Mesothelial cell of epicardium (in vitro differentiated cells): ENCODE data around the gene PHACTR1. TPM values are rescaled to one million over a fixed set of nuclear protein-coding genes. Genes with fewer than 3 reads are reported as not detected.

Source experiments
- DNase-seq, 2 experiments: peaks; one replicate each; pipeline ENCODE4 v3.0.0; 2021; ENCODE audit warnings: low spot score in 2 of 2; ENCODE audit not compliant: unreplicated experiment in 2 of 2
- H3K27ac Mint-ChIP-seq: 2 replicates; pipeline ENCODE4 v1.8.0; 2021; ENCODE audit warnings: mixed read lengths
- H3K27me3 Mint-ChIP-seq: 2 replicates; pipeline ENCODE4 v1.8.0; 2021; ENCODE audit warnings: low read depth, mixed read lengths
- H3K36me3 Mint-ChIP-seq: 2 replicates; pipeline ENCODE4 v1.8.0; 2021; ENCODE audit warnings: mixed read lengths
- H3K4me1 Mint-ChIP-seq: 2 replicates; pipeline ENCODE4 v1.8.0; 2021; ENCODE audit warnings: mixed read lengths
- H3K4me3 Mint-ChIP-seq: 2 replicates; pipeline ENCODE4 v1.8.0; 2021; ENCODE audit warnings: mild to moderate bottlenecking, moderate library complexity, mixed read lengths
- H3K9me3 Mint-ChIP-seq: 2 replicates; pipeline ENCODE4 v1.8.0; 2021; ENCODE audit warnings: mixed read lengths
- CTCF ChIP-seq: fragments of 200-600 bp; sonication (generic); IDR thresholded peaks from one replicate; pipeline ENCODE4 v1.5.0; 2021; ENCODE audit warnings: antibody characterized with exemption; ENCODE audit not compliant: unreplicated experiment
- total RNA-seq: library from RNA; stranded (reverse); gene quantifications from 3 replicates; pipeline ENCODE4 v1.2.1, GENCODE V29; 2021

Gene PHACTR1
- total RNA-seq, 1 donor from 2014 or later, result 0.76 TPM

- Mint-ChIP-seq H3K4me1 (peaks cover 12% of the 10 kb centered on the region), H3K9me3 (no peaks in the 10 kb centered on the region), H3K27ac (no peak overlapping the region), H3K27me3 (peaks cover 44% of the 10 kb centered on the region), H3K4me3 (no peak overlapping the region), H3K36me3 (no peaks in the 10 kb centered on the region)
- no peak for DNase-seq
- TF ChIP-seq CTCF, result no peak
Measured at GRCh38 chr6:12899046-12899833, 182.7 kb downstream of the PHACTR1 start.

GRCh38 chr6:12903246-12903645, 186.7 kb downstream of the PHACTR1 start:
- H3K36me3 Mint-ChIP-seq, result no peaks in the 10 kb centered on the region
- H3K9me3 Mint-ChIP-seq, result no peaks in the 10 kb centered on the region
- H3K4me1 Mint-ChIP-seq, result peaks cover 12% of the 10 kb centered on the region
- H3K27ac Mint-ChIP-seq, result no peak overlapping the region
- DNase-seq, result no peak
- H3K27me3 Mint-ChIP-seq, result peaks cover 51% of the 10 kb centered on the region
- TF ChIP-seq CTCF, result no peak
- H3K4me3 Mint-ChIP-seq, result no peak overlapping the region

GRCh38 chr6:12909833-12910232, 193.3 kb downstream of the PHACTR1 start:
- Mint-ChIP-seq H3K27ac (no peak overlapping the region), H3K4me3 (no peak overlapping the region), H3K4me1 (no peaks in the 10 kb centered on the region), H3K27me3 (peaks cover 48% of the 10 kb centered on the region), H3K9me3 (no peaks in the 10 kb centered on the region), H3K36me3 (no peaks in the 10 kb centered on the region)
- TF ChIP-seq CTCF, result no peak
- no peak for DNase-seq

- peaks cover 47% of the 10 kb centered on the region for H3K27me3 Mint-ChIP-seq
- H3K36me3 Mint-ChIP-seq, result no peaks in the 10 kb centered on the region
- peak; percentile 70 for TF ChIP-seq CTCF
- no peaks in the 10 kb centered on the region for H3K9me3 Mint-ChIP-seq
- H3K4me1 Mint-ChIP-seq, result no peaks in the 10 kb centered on the region
- no peak overlapping the region for H3K27ac Mint-ChIP-seq
- DNase-seq, result no peak
- H3K4me3 Mint-ChIP-seq, result no peak overlapping the region
Measured at GRCh38 chr6:12911427-12911826, 194.9 kb downstream of the PHACTR1 start.

GRCh38 chr6:12913201-12913600, 196.6 kb downstream of the PHACTR1 start:
- TF ChIP-seq CTCF, result no peak
- Mint-ChIP-seq H3K36me3 (no peaks in the 10 kb centered on the region), H3K27ac (no peak overlapping the region), H3K4me3 (no peak overlapping the region), H3K27me3 (peaks cover 33% of the 10 kb centered on the region), H3K4me1 (no peaks in the 10 kb centered on the region), H3K9me3 (no peaks in the 10 kb centered on the region)
- no peak for DNase-seq
